GM12873 (cell line): Measurements from ENCODE around the gene FRMD1.

Source experiments
- CTCF ChIP-seq: IDR thresholded peaks from 2 replicates; pipeline ENCODE4 v1.5.1; 2012; ENCODE audit warnings: low read depth, mild to moderate bottlenecking, moderate library complexity, low read length, control low read depth; ENCODE audit not compliant: insufficient read depth; ENCODE audit errors: missing control alignments

The FRMD1 gene

GRCh38 chr6:168035661-168036545 is 43.1 kb downstream of the FRMD1 start:
- no peak for TF ChIP-seq CTCF

GRCh38 chr6:168035098-168035660 is 43.8 kb downstream of the FRMD1 start:
- TF ChIP-seq CTCF: no peak

GRCh38 chr6:168034537-168034936 is 44.5 kb downstream of the FRMD1 start:
- no peak for TF ChIP-seq CTCF

GRCh38 chr6:168033791-168034190 is 45.2 kb downstream of the FRMD1 start:
- TF ChIP-seq CTCF: no peak

- no peak for TF ChIP-seq CTCF
Observed at GRCh38 chr6:168032005-168032760, 46.8 kb downstream of the FRMD1 start.

GRCh38 chr6:168031411-168031971 is 47.5 kb downstream of the FRMD1 start:
- TF ChIP-seq CTCF: no peak

GRCh38 chr6:168030908-168031307 is 48.1 kb downstream of the FRMD1 start:
- TF ChIP-seq CTCF: no peak
